PC-3 (cell line): Measurements from ENCODE around the gene IQSEC1. TPM values are rescaled to one million over a fixed set of nuclear protein-coding genes. Genes with fewer than 3 reads are reported as not detected.

Experiments
- ATAC-seq: fragments of 200-7000 bp; cut with Tn5 transposase; 2 replicates; pipeline ENCODE4 v1.9.1; 2020; ENCODE audit warnings: mild to moderate bottlenecking, moderate library complexity
- BruUV-seq: library from RNA; stranded (reverse); fragments of 400-500 nt; replicated peaks from 2 replicates; lab custom pipeline; 2021; lab: Mats Ljungman, UMichigan
- CTCF ChIA-PET: fragments of 300-600 bp; sonication (Branson Sonifier 250); formaldehyde crosslinking; loops from one replicate; lab custom pipeline; 2022; ENCODE audit warnings: antibody characterized with exemption; lab: Charles Lee
- POLR2A ChIA-PET: fragments of 300-600 bp; sonication (Branson Sonifier 250); formaldehyde crosslinking; loops from one replicate; lab custom pipeline; 2022; ENCODE audit warnings: antibody characterized with exemption; ENCODE audit not compliant: unreplicated experiment; lab: Charles Lee
- DNase-seq: peaks from one replicate; pipeline ENCODE4 v3.0.0-alpha.2; 2015
- H2AFZ ChIP-seq: fragments of 300-600 bp; sonication (generic); 2 replicates; pipeline ENCODE4 v1.6.0; 2016; ENCODE audit warnings: antibody characterized with exemption, low read length
- H3F3A ChIP-seq: fragments of 300-600 bp; sonication (generic); one replicate; pipeline ENCODE4 v1.6.0; 2017; ENCODE audit warnings: antibody characterized with exemption, low read length, control low read depth, mild to moderate bottlenecking; ENCODE audit not compliant: unreplicated experiment
- H3K27ac ChIP-seq: fragments of 300-600 bp; sonication (generic); 2 replicates; pipeline ENCODE4 v1.5.1; 2016; ENCODE audit warnings: mild to moderate bottlenecking, low read length
- H3K27me3 ChIP-seq: fragments of 300-600 bp; sonication (generic); 2 replicates; pipeline ENCODE4 v1.6.1; 2016; ENCODE audit warnings: low read length, mixed read lengths
- H3K36me3 ChIP-seq: fragments of 300-600 bp; sonication (generic); 2 replicates; pipeline ENCODE4 v1.6.1; 2016; ENCODE audit warnings: low read depth, mixed run types, low read length, mixed read lengths
- H3K4me1 ChIP-seq: fragments of 300-600 bp; sonication (generic); 2 replicates; pipeline ENCODE4 v1.5.1; 2016; ENCODE audit warnings: low read length; ENCODE audit not compliant: insufficient read depth
- H3K4me2 ChIP-seq: fragments of 300-600 bp; sonication (generic); 2 replicates; pipeline ENCODE4 v1.6.0; 2016; ENCODE audit warnings: low read length
- H3K4me3 ChIP-seq: fragments of 300-600 bp; sonication (generic); 2 replicates; pipeline ENCODE4 v1.5.1; 2016; ENCODE audit warnings: mild to moderate bottlenecking, low read length, mixed read lengths
- H3K79me2 ChIP-seq: fragments of 300-600 bp; sonication (generic); 2 replicates; pipeline ENCODE4 v1.6.1; 2017; ENCODE audit warnings: low read length, mixed read lengths
- H3K9ac ChIP-seq: fragments of 300-600 bp; sonication (generic); 2 replicates; pipeline ENCODE4 v1.6.0; 2016; ENCODE audit warnings: mild to moderate bottlenecking, low read length
- H3K9me2 ChIP-seq: fragments of 300-600 bp; sonication (generic); replicated peaks from 2 replicates; pipeline ENCODE4 v1.6.1; 2016; ENCODE audit warnings: mixed run types, low read length, mixed read lengths
- H3K9me3 ChIP-seq: fragments of 300-600 bp; sonication (generic); 2 replicates; pipeline ENCODE4 v1.6.1; 2016; ENCODE audit warnings: low read length, mixed read lengths
- H4K20me1 ChIP-seq: fragments of 300-600 bp; sonication (generic); 2 replicates; pipeline ENCODE4 v1.6.1; 2016; ENCODE audit warnings: low read length, mixed read lengths
- EZH2 ChIP-seq: fragments of 300-600 bp; sonication (generic); IDR thresholded peaks from one replicate; pipeline ENCODE4 v1.6.1; 2017; ENCODE audit warnings: antibody characterized with exemption, mild to moderate bottlenecking, low read length; ENCODE audit not compliant: unreplicated experiment
- EZH2phosphoT487 ChIP-seq: fragments of 300-600 bp; sonication (generic); IDR thresholded peaks from 2 replicates; pipeline ENCODE4 v1.6.1; 2018; ENCODE audit warnings: mild to moderate bottlenecking, antibody characterized with exemption, low read length, borderline replicate concordance
- intact Hi-C: fragments of 100-400 bp; cut with micrococcal nuclease; formaldehyde crosslinking; loops from 2 replicates; pipeline ENCODE4 v1.9.0; 2023
- total RNA-seq: library from RNA; depleted of rRNA; stranded (reverse); fragments of >200 nt; gene quantifications from 2 replicates; pipeline ENCODE4 v1.2.3, GENCODE V29; 2014
- TF ChIP-seq, protein P1 (sequence below): fragments of 300-600 bp; sonication (generic); conservative IDR thresholded peaks from 2 replicates; pipeline ENCODE4 v1.5.1; 2017; ENCODE audit warnings: antibody characterized with exemption, low read depth, mild to moderate bottlenecking, low read length

IQSEC1 gene
- total RNA-seq, 1 experiment from 2014 or later: 37.9 TPM

DNA sequence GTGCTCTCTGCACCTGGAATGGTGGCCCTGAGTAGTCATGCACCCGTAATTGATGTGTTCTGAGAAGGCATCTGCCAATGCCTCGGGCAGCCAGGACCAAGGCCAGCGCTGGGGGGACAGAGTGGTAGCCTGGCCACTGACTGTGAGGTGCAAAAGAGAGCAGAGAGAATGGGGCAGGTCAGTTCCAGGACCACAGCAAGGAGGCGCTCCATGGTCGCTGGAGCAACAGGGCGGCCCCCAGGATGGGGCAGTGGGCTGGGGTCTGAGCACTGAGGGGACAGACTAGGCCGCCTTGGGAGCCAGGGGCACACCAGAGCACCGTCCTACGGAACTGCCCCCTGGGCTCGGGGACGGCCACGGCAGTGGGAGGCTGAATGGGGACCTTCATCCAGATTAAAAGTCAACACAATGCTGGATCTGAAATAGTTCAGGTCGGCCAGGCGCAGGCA is 48.3 kb upstream of the IQSEC1 start:
- ATAC-seq (no peak), DNase-seq (no peak)
- Histone ChIP-seq H3K4me3 (no peak overlapping the region), H3K27ac (no peak overlapping the region), H3K79me2 (no peaks in the 10 kb centered on the region), H3K27me3 (no peaks in the 10 kb centered on the region), H3K4me2 (no peak overlapping the region), H4K20me1 (no peaks in the 10 kb centered on the region), H3K4me1 (no peaks in the 10 kb centered on the region), H3K36me3 (no peaks in the 10 kb centered on the region), H3K9me2 (no peaks in the 10 kb centered on the region), H3K9ac (no peak overlapping the region), H3K9me3 (no peaks in the 10 kb centered on the region), H3F3A (no peaks in the 10 kb centered on the region), H2AFZ (no peak overlapping the region)
- POLR2A ChIA-PET: no interaction called here
- intact Hi-C loops: no loop called here
- CTCF ChIA-PET: no interaction called here
- BruUV-seq: no TSS peak
- TF ChIP-seq EZH2phosphoT487 (no peak), EZH2 (no peak)
- TF ChIP-seq, protein P1, sequence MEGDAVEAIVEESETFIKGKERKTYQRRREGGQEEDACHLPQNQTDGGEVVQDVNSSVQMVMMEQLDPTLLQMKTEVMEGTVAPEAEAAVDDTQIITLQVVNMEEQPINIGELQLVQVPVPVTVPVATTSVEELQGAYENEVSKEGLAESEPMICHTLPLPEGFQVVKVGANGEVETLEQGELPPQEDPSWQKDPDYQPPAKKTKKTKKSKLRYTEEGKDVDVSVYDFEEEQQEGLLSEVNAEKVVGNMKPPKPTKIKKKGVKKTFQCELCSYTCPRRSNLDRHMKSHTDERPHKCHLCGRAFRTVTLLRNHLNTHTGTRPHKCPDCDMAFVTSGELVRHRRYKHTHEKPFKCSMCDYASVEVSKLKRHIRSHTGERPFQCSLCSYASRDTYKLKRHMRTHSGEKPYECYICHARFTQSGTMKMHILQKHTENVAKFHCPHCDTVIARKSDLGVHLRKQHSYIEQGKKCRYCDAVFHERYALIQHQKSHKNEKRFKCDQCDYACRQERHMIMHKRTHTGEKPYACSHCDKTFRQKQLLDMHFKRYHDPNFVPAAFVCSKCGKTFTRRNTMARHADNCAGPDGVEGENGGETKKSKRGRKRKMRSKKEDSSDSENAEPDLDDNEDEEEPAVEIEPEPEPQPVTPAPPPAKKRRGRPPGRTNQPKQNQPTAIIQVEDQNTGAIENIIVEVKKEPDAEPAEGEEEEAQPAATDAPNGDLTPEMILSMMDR: no peak

DNA sequence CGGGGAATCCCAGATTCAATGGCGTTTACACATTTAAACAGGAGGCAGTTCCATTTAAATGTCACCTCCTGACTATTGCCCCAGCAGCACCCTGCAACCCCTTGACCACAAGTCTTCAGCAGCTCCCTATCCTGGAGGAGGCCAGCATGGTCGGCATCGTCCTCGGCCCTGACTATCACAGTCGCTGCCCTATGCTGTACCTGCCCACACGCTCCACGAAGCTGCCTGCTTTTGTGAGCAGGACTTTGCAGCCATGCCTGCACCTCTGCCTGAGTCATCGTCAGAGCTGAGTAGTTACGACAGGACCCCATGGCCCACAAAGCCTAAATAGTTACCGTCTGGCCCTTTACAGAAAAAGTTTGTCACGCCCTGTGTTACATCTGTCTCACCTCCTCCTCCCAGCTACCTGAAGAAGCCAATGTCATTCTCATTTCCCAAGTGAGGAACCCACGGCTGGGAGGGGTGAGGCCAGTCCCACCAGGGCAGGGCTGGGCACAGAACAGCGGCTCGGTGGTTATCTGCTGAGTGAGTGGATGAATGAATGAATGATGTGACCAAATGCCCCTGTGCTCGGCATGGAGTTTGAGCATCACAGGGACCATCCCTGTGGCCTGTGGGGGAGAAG is 47.8 kb upstream of the IQSEC1 start:
- no peaks in the 10 kb centered on the region for H3K9me2 ChIP-seq
- H3K79me2 ChIP-seq: no peaks in the 10 kb centered on the region
- TF ChIP-seq EZH2phosphoT487 (no peak), EZH2 (no peak)
- H3K4me1 ChIP-seq: no peaks in the 10 kb centered on the region
- ATAC-seq: no peak
- no peak overlapping the region for H3K4me2 ChIP-seq
- no peak overlapping the region for H3K27ac ChIP-seq
- ChIA-PET CTCF (no interaction called here), POLR2A (no interaction called here)
- no peaks in the 10 kb centered on the region for H4K20me1 ChIP-seq
- DNase-seq: no peak
- H3K27me3 ChIP-seq: no peaks in the 10 kb centered on the region
- intact Hi-C loops: no loop called here
- H2AFZ ChIP-seq: no peak overlapping the region
- BruUV-seq: no TSS peak
- no peak overlapping the region for H3K4me3 ChIP-seq
- no peaks in the 10 kb centered on the region for H3K9me3 ChIP-seq
- no peaks in the 10 kb centered on the region for H3F3A ChIP-seq
- H3K9ac ChIP-seq: no peak overlapping the region
- no peaks in the 10 kb centered on the region for H3K36me3 ChIP-seq

DNA sequence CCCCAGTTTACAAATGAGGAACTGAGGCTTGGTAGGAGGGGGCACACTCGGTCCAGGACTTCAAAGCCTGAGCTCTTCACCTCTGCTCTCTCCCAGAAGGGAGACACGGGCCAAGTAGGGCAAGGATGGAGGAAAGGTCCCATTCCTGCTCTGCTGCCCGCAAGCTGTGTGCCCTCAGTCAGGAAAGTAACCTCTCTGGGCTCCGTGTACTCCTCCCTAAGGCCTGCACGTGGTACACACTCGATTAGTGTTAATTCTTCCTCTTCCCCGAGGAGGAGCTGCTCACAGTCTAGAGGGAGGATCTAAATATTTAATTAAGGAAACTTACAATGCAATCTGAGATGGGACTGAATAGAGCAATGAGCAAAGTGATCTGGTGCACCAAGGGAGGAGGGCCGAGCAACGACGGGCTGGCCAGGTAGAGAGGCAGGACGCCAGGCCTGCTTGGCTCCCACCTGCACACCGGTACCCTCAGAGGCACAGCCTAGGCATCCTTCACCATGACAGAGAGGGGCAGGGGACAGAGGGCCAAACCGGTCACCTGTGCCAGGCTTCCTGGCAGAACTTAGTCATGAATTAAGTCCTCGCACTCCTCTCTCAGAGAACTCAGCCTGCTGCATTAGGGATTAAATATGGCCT is 47.2 kb upstream of the IQSEC1 start:
- H3K79me2 ChIP-seq: no peaks in the 10 kb centered on the region
- CTCF ChIA-PET: no interaction called here
- ATAC-seq (no peak), DNase-seq (no peak)
- H4K20me1 ChIP-seq: no peaks in the 10 kb centered on the region
- H3K4me1 ChIP-seq: no peaks in the 10 kb centered on the region
- H3K36me3 ChIP-seq: no peaks in the 10 kb centered on the region
- POLR2A ChIA-PET: no interaction called here
- H3F3A ChIP-seq: no peaks in the 10 kb centered on the region
- no peaks in the 10 kb centered on the region for H3K9me3 ChIP-seq
- H3K27me3 ChIP-seq: no peaks in the 10 kb centered on the region
- H3K9ac ChIP-seq: no peak overlapping the region
- H3K4me2 ChIP-seq: no peak overlapping the region
- no peak overlapping the region for H3K27ac ChIP-seq
- no TSS peak for BruUV-seq
- no peak overlapping the region for H3K4me3 ChIP-seq
- intact Hi-C loops: no loop called here
- TF ChIP-seq, protein P1: no peak
- TF ChIP-seq EZH2phosphoT487 (no peak), EZH2 (no peak)
- no peaks in the 10 kb centered on the region for H3K9me2 ChIP-seq
- no peak overlapping the region for H2AFZ ChIP-seq
